Measurements from ENCODE around the gene SUPT6H. TPM values are rescaled to one million over a fixed set of nuclear protein-coding genes. Genes with fewer than 3 reads are reported as not detected.

SUPT6H gene
- total and polyA plus RNA-seq, 9 of the 15 experiments (the other 6 are each of a cell fraction or from before 2014, with no cell fraction given) = 1.7 to 77.7 (median 49.2) TPM

DNA sequence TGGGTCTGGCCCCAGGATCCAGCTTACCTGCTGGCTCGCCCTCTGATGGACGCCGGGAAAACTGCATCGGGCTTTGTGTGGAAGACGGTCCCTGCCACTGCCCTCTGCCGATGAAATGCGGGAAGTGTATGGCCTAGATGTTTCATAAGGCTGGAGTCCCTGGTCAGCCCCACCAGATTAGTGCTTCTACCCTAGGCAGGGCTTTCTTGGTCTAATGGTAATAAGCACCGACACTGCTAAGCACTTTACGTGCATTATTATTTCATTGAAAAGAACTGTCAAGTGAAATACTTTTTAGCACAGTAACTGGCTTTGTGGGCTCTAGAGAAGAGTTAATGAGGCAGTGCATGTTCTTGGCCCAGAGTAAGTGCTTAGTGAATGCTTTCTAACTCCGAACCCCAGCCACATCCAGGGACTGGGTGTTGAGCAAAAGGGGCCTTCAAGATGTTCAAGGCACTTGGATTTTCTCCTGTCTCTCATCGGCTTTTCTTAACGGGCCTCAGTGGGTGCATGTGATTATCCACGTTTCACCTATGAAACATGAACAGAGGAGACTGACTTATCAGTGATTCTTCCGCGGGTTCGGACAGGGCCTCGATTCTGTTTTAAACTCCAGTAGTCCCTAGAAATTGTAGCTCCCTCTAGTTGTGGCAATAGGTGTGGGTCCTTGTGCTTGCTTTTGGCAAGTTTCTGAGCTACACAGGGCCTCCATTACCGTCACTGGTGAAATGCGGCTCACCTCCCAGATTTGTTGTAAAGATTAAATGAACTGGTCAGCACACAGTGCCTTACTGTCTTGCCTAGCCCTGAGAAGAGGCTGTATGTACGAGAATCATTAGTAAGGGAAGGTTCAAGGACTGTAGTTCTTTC, 88.4 kb downstream of the SUPT6H start (continued):
- TF ChIP-seq, protein P1, sequence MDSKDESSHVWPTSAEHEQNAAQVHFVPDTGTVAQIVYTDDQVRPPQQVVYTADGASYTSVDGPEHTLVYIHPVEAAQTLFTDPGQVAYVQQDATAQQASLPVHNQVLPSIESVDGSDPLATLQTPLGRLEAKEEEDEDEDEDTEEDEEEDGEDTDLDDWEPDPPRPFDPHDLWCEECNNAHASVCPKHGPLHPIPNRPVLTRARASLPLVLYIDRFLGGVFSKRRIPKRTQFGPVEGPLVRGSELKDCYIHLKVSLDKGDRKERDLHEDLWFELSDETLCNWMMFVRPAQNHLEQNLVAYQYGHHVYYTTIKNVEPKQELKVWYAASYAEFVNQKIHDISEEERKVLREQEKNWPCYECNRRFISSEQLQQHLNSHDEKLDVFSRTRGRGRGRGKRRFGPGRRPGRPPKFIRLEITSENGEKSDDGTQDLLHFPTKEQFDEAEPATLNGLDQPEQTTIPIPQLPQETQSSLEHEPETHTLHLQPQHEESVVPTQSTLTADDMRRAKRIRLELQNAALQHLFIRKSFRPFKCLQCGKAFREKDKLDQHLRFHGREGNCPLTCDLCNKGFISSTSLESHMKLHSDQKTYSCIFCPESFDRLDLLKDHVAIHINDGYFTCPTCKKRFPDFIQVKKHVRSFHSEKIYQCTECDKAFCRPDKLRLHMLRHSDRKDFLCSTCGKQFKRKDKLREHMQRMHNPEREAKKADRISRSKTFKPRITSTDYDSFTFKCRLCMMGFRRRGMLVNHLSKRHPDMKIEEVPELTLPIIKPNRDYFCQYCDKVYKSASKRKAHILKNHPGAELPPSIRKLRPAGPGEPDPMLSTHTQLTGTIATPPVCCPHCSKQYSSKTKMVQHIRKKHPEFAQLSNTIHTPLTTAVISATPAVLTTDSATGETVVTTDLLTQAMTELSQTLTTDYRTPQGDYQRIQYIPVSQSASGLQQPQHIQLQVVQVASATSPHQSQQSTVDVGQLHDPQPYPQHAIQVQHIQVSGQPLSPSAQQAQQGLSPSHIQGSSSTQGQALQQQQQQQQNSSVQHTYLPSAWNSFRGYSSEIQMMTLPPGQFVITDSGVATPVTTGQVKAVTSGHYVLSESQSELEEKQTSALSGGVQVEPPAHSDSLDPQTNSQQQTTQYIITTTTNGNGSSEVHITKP (IDR thresholded peaks at IDR 0.05; ENCODE audit: partially characterized antibody) = no peak
- TF ChIP-seq ZBED1 (IDR thresholded peaks at IDR 0.05) (no peak), TEAD4 (IDR thresholded peaks at IDR 0.05; ENCODE audit: low read length) (peak; percentile 50; the same call in 1 of the 2 replicates), TEAD4 (CRISPR knock-in tag; IDR thresholded peaks at IDR 0.05; ENCODE audit: borderline replicate concordance) (no peak), ZFP30 (CRISPR knock-in tag; IDR thresholded peaks at IDR 0.05; ENCODE audit: borderline replicate concordance) (no peak), POLR2AphosphoS5 (IDR thresholded peaks at IDR 0.05; ENCODE audit: control insufficient read depth, insufficient read depth, low read depth, low read length) (peak; percentile 64), ELF4 (CRISPR knock-in tag; IDR thresholded peaks at IDR 0.05) (no peak), GTF2F1 (IDR thresholded peaks at IDR 0.05; ENCODE audit: low read depth, low read length) (no peak), HMGN3 (IDR thresholded peaks at IDR 0.05; ENCODE audit: borderline replicate concordance, extremely low read depth, insufficient read length, low read depth, low read length) (no peak), SUPT5H (IDR thresholded peaks at IDR 0.05) (peak; percentile 20; the same call in 1 of the 2 replicates), CREB1 (IDR thresholded peaks at IDR 0.05) (peak; percentile 50; the same call in 1 of the 2 replicates), CREB1 (CRISPR knock-in tag; IDR thresholded peaks at IDR 0.05) (peak; percentile 66; the same call in 1 of the 2 replicates)
- TF ChIP-seq, protein P2, sequence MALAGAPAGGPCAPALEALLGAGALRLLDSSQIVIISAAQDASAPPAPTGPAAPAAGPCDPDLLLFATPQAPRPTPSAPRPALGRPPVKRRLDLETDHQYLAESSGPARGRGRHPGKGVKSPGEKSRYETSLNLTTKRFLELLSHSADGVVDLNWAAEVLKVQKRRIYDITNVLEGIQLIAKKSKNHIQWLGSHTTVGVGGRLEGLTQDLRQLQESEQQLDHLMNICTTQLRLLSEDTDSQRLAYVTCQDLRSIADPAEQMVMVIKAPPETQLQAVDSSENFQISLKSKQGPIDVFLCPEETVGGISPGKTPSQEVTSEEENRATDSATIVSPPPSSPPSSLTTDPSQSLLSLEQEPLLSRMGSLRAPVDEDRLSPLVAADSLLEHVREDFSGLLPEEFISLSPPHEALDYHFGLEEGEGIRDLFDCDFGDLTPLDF (CRISPR knock-in tag; IDR thresholded peaks at IDR 0.05) = peak; percentile 70; the same call in 1 of the 2 replicates
- TF ChIP-seq, protein P3, sequence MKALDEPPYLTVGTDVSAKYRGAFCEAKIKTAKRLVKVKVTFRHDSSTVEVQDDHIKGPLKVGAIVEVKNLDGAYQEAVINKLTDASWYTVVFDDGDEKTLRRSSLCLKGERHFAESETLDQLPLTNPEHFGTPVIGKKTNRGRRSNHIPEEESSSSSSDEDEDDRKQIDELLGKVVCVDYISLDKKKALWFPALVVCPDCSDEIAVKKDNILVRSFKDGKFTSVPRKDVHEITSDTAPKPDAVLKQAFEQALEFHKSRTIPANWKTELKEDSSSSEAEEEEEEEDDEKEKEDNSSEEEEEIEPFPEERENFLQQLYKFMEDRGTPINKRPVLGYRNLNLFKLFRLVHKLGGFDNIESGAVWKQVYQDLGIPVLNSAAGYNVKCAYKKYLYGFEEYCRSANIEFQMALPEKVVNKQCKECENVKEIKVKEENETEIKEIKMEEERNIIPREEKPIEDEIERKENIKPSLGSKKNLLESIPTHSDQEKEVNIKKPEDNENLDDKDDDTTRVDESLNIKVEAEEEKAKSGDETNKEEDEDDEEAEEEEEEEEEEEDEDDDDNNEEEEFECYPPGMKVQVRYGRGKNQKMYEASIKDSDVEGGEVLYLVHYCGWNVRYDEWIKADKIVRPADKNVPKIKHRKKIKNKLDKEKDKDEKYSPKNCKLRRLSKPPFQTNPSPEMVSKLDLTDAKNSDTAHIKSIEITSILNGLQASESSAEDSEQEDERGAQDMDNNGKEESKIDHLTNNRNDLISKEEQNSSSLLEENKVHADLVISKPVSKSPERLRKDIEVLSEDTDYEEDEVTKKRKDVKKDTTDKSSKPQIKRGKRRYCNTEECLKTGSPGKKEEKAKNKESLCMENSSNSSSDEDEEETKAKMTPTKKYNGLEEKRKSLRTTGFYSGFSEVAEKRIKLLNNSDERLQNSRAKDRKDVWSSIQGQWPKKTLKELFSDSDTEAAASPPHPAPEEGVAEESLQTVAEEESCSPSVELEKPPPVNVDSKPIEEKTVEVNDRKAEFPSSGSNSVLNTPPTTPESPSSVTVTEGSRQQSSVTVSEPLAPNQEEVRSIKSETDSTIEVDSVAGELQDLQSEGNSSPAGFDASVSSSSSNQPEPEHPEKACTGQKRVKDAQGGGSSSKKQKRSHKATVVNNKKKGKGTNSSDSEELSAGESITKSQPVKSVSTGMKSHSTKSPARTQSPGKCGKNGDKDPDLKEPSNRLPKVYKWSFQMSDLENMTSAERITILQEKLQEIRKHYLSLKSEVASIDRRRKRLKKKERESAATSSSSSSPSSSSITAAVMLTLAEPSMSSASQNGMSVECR (CRISPR knock-in tag; IDR thresholded peaks at IDR 0.05) = peak; percentile 85; the same call in 1 of the 2 replicates
- TF ChIP-seq, protein P4, sequence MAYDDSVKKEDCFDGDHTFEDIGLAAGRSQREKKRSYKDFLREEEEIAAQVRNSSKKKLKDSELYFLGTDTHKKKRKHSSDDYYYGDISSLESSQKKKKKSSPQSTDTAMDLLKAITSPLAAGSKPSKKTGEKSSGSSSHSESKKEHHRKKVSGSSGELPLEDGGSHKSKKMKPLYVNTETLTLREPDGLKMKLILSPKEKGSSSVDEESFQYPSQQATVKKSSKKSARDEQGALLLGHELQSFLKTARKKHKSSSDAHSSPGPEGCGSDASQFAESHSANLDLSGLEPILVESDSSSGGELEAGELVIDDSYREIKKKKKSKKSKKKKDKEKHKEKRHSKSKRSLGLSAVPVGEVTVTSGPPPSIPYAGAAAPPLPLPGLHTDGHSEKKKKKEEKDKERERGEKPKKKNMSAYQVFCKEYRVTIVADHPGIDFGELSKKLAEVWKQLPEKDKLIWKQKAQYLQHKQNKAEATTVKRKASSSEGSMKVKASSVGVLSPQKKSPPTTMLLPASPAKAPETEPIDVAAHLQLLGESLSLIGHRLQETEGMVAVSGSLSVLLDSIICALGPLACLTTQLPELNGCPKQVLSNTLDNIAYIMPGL (CRISPR knock-in tag; IDR thresholded peaks at IDR 0.05) = 0 out of 2 replicates have a peak, but pooled peaks have one; percentile 68

Data from K562 (cell line).